ENCODE results near the gene CFAP45.

Gene CFAP45

DNA sequence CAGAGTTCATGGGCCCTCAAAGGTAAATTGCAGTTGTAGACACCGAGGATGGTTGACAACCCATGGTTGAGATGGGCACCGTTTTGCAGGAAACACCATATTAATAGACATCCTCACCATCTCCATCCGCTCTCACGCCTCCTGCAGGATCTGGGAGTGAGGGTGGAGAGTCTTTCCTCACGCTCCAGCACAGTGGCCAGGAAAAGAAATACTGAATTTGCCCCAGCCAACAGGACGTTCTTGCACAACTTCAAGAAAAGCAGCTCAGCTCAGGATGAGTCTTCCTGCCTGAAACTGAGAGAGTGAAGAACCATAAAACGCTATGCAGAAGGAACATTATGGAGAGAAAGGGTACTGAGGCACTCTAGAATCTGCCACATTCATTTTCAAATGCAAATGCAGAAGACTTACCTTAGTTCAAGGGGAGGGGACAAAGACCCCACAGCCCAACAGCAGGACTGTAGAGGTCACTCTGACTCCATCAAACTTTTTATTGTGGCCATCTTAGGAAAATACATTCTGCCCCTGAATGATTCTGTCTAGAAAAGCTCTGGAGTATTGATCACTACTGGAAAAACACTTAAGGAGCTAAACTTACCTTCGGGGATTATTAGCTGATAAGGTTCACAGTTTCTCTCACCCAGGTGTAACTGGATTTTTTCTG, 64.0 kb downstream of the CFAP45 start:
- TF ChIP-seq, protein P1, sequence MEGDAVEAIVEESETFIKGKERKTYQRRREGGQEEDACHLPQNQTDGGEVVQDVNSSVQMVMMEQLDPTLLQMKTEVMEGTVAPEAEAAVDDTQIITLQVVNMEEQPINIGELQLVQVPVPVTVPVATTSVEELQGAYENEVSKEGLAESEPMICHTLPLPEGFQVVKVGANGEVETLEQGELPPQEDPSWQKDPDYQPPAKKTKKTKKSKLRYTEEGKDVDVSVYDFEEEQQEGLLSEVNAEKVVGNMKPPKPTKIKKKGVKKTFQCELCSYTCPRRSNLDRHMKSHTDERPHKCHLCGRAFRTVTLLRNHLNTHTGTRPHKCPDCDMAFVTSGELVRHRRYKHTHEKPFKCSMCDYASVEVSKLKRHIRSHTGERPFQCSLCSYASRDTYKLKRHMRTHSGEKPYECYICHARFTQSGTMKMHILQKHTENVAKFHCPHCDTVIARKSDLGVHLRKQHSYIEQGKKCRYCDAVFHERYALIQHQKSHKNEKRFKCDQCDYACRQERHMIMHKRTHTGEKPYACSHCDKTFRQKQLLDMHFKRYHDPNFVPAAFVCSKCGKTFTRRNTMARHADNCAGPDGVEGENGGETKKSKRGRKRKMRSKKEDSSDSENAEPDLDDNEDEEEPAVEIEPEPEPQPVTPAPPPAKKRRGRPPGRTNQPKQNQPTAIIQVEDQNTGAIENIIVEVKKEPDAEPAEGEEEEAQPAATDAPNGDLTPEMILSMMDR (conservative IDR thresholded peaks at IDR 0.05; ENCODE audit: control insufficient read depth, insufficient read depth, low read depth, low read length): peak; percentile 19
- DNase-seq (ENCODE audit: low read depth): peak; percentile 32
- H3K4me3 ChIP-seq (ENCODE audit: control insufficient read depth, low read depth, low read length): no peak overlapping the region

- TF ChIP-seq, protein P1 (conservative IDR thresholded peaks at IDR 0.05; ENCODE audit: control insufficient read depth, insufficient read depth, low read depth, low read length): no peak
- H3K4me3 ChIP-seq (ENCODE audit: control insufficient read depth, low read depth, low read length): no peak overlapping the region
- no peak for DNase-seq (ENCODE audit: low read depth)
Measured at GRCh38 chr1:159835356-159835755, 64.6 kb downstream of the CFAP45 start.

DNA sequence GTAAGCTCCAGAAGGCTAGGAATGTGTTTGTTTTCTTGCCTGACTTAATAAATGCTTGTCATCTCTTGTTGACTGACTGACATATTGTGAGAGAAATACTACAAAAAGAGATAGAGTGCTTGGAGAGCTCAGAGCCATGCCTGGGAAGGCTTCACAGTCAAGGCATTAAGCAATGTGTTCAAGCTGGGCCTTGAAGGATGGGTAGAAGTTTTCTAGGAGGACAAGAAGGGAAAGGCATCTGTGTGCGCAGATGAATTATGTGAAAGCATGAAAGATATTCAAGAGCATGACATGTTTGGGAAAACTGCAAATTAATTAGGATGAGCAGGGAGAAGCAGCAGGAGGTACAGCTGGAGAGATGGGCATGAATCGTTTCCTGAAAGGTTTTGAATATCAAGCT, 67.7 kb downstream of the CFAP45 start:
- DNase-seq (ENCODE audit: low read depth): no peak
- H3K4me3 ChIP-seq (ENCODE audit: control insufficient read depth, low read depth, low read length): no peak overlapping the region
- TF ChIP-seq, protein P1 (conservative IDR thresholded peaks at IDR 0.05; ENCODE audit: control insufficient read depth, insufficient read depth, low read depth, low read length): no peak

DNA sequence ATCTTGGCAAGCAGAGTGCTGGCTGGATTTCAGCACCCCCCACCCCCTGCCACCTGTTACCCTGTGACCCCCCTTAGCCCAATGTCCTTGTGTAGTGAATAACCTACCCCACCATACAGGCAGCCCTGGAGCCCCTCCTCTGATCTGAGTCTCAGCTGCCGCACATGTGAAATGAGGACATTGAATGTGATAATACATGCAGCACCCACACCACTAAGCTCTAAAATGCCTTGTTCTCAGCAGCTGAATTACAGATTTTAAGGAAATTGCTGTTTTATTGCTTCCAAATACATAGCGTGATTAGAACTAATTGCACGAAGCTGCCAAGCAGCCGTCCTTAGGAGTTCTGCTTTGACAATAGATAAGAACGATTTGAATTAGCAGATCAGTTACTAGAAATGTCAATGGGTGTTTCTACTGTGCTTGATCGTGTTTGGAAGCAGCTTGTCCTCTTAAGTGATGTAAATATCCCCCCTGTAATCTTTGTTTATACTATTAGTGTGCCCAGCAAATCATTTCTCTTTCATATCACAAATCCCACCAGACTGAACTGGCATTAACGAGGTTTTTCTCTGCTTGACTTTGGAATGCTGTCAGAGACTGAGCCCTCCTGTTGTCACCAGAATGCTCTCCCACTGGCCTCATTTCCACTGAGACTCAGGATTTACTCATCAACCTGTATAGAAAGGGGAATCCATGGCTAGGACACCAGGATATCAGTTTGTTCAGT, 68.4 kb downstream of the CFAP45 start:
- DNase-seq (ENCODE audit: low read depth): no peak
- no peak overlapping the region for H3K4me3 ChIP-seq (ENCODE audit: control insufficient read depth, low read depth, low read length)
- TF ChIP-seq, protein P1 (conservative IDR thresholded peaks at IDR 0.05; ENCODE audit: control insufficient read depth, insufficient read depth, low read depth, low read length): no peak

GRCh38 chr1:159830722-159831121, 69.2 kb downstream of the CFAP45 start:
- TF ChIP-seq, protein P1 (conservative IDR thresholded peaks at IDR 0.05; ENCODE audit: control insufficient read depth, insufficient read depth, low read depth, low read length): no peak
- DNase-seq (ENCODE audit: low read depth): no peak

DNA sequence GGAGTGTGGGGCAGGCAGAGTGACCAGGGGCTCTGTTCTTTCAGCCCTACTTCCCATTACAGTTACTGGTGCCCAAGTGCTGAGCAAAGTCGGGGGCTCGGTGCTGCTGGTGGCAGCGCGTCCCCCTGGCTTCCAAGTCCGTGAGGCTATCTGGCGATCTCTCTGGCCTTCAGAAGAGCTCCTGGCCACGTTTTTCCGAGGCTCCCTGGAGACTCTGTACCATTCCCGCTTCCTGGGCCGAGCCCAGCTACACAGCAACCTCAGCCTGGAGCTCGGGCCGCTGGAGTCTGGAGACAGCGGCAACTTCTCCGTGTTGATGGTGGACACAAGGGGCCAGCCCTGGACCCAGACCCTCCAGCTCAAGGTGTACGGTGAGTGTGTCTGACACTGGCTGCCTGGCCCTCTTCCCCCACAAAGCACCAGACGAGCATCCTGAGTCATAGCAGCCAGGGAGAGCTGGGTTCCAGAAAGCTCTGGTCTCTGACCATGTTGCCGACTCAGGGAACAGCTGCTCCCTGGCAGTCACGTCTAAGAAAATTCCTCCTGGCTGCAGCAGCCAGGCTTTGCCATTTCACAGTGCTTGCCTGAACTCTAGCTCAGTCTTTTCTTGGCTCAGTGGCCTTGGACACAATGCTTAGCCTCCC, 70.0 kb downstream of the CFAP45 start:
- TF ChIP-seq, protein P1 (conservative IDR thresholded peaks at IDR 0.05; ENCODE audit: control insufficient read depth, insufficient read depth, low read depth, low read length): no peak
- peak; percentile 90 for DNase-seq (ENCODE audit: low read depth)
- H3K4me3 ChIP-seq (ENCODE audit: control insufficient read depth, low read depth, low read length): no peak overlapping the region

More at GRCh38 chr1:159830722-159831121, 69.2 kb downstream of the CFAP45 start:
- H3K4me3 ChIP-seq (ENCODE audit: control insufficient read depth, low read depth, low read length): no peak overlapping the region
